GM21381 (cell line): Measurements from ENCODE around the gene MYH6.
"Not testable (repeated sequence)": the region's sequence is repeated elsewhere in the genome, so short reads cannot be mapped to it uniquely, and the experiment has no call there.

Source experiments
- ATAC-seq: cut with Tn5 transposase; IDR thresholded peaks from one replicate; pipeline ENCODE4 v1.9.1; 2021; ENCODE audit warnings: mild to moderate bottlenecking, moderate library complexity; ENCODE audit not compliant: unreplicated experiment

MYH6 gene

DNA sequence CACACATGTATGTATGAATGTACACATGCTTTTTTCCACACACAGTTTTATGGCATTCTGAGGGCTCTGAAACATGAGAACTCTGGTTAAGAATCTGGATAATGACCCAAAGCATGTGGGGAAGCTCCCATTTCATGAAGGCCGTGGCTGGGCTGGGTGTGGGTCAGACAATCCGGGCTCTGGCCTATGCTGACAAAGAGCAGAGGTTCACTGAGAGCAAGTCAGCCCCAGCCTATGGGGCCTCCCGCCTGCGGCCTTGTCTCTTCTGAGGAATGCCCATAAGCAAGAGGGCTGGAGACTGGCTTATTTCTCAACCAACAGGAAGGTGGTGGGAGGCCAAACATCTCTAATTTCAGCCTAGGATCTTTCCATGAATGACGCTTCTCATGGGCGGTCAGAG lies 8.5 kb downstream of the MYH6 start:
- no peak for ATAC-seq

- ATAC-seq, result no peak
These were observed 8.9 kb downstream of the MYH6 start for GRCh38 chr14:23399136-23399535.

DNA sequence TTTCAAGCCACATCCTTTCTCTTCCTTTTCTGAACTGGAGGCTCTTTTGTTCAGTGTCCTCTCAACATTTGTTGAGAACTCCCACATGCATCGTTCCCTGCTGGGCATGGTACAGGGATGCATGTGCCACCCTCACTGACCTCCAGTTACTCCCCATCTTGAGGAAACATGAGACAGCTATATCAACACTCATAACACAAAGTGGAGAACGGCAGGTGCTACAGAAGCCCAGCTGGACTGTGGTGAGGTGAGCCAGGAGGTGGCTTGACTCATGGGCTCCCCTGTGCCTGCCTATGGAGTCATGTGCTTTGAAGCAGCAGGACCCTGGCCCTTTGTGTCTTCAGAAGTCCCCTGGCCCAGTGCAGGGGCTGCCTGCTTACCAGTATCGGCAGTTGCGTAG lies 9.7 kb downstream of the MYH6 start:
- no peak for ATAC-seq

DNA sequence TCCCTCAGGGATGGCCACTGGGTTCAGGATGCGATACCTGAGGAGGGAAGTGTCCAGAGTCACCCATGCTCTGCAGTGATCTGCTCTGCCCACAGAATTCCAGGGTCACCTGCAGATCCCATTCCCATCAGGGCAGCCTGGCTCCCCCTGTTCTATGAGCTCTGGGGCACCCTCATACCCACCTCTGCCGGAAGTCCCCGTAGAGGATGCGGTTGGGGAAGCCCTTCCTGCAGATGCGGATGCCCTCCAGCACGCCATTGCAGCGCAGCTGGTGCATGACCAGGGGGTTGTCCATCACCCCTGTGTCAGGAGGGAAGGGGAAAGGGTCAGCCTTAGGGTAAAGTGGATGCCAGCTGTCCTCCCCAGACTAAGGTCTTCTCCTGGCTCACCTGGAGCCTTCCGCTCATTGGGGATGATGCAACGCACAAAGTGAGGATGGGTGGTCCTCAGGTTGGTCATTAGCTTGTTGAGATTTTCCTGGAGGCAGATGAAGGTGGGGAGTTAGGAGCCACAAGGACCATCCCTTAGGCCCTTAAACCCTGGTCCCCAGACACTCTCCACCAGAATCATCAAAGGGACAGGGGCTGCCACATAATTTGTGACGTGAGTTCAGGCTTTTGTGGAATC lies 11.2 kb downstream of the MYH6 start:
- ATAC-seq, result no peak

GRCh38 chr14:23396126-23396525 lies 11.9 kb downstream of the MYH6 start:
- ATAC-seq, result no peak

DNA sequence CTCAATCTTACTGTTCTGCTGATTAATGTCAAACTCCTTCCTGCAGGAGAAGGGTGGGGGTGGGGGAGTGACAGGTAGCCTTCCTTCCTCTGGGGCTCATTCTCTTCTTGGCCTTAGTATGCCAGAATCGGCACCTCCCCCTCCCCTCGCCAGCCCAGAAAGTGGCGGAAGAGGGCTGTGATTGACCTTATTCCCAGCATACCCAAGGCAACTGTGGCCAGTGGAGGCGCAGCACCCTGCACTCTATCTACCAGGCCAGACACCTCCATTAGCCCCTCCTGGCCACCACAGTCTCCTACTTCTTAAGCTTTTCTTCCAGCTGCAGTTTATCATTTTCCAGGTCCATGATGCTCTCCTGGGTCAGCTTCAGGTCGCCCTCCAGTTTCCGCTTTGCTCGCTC lies 15.5 kb downstream of the MYH6 start:
- ATAC-seq, result no peak

DNA sequence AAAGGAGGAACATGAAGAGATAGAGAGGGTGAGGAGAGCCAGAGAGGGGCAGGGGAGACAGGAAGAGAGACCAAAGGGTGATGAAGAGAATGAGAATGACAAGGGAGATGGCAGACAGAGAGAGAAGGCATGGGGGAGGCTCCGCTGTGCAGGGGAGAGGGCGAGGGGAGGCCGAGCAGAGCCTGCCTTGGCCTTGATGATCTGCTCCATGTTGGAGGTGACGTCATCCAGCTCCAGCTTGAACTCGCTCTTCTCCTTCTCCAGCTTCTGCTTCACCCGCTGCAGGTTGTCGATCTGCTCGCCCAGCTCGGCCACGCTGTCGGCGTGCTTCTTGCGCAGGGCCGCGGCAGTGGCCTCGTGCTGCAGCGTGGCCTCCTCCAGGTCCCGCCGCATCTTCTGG lies 18.2 kb downstream of the MYH6 start:
- not testable (repeated sequence) for ATAC-seq

GRCh38 chr14:23389396-23389795 lies 18.7 kb downstream of the MYH6 start:
- no peak for ATAC-seq

GRCh38 chr14:23388996-23389395 lies 19.1 kb downstream of the MYH6 start:
- no peak for ATAC-seq

DNA sequence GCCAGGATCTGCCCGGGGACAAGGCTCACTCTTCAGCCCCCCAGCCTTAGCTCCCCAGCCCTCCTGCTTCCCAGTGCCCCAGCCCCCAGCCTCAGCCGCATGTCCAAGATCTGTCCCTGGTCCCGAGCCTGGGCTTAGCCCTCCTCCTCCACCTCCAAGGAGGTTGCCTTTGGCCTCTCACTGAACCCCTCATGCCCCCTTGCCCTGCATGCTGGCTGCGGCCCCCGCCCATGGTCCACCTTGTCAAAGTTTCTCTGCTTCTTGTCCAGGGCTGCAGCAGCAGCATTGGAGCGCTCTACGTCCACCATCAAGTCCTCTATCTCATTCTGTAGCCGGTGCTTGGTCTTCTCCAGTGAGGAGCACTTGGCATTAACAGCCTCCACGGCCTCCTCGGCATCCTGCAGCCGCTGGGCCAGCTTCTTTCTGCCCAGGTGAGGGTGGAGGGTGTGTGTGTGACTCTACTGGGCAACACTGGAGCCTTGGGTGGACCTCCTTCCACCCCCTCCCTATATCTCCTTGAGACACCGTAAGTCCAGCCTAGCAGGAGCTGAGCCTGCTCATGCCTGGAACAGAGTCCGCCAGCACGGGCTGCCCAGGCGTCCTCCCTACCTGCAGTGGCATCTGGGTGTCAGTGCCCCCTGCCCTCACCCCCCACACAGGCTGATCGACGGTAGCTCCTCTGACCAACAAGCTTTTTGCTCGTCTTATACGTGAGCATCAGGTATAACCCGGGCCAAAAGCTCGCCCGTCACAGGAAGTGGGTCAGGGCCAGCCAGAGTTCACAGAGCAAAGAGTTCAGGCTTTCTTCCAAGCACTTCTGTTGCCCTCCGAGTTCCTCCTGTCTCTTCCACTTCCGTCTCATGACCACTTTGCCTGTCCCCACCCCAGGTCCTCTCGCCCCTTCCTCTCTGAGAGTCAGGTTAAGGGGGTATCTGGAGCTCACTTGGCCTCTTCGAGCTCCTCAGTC lies 19.9 kb downstream of the MYH6 start:
- ATAC-seq, result no peak

DNA sequence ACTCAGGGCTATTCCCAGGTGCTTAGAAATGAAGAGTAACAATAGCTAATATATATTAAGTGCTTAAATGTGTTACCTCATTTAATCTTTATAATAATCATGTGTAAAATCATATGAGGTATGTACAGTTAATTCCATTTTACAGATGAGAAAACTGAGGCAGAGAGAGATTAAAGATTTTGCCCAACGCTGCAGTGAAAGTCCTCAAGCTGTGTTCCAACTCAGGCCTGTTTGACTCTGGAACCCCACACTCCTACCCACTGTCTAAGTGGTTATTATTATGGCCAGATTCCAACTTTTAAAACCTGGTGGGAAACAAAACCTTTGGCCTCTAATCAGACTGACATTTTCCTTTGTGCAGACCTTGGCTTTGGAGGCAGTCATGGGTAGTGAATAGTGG lies 21.1 kb downstream of the MYH6 start:
- ATAC-seq, result no peak

DNA sequence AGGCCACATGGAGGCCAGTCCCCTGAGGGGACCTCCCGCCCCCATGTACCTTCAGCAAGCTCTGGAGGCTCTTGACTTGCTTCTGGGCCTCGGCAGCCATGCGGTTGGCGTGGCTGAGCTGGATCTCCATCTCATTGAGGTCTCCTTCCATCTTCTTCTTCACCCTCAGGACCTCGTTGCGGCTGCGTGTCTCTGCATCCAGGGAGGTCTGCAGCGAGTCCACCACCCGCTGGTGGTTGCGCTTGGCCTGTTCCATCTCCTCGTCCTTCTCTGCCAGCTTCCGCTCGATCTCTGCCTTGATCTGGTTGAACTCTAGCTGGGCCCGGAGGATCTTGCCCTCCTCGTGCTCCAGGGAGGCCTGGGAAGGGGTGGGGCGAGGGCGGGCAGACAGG lies 21.8 kb downstream of the MYH6 start:
- not testable (repeated sequence) for ATAC-seq

GRCh38 chr14:23385642-23386265 lies 22.3 kb downstream of the MYH6 start:
- no peak for ATAC-seq

DNA sequence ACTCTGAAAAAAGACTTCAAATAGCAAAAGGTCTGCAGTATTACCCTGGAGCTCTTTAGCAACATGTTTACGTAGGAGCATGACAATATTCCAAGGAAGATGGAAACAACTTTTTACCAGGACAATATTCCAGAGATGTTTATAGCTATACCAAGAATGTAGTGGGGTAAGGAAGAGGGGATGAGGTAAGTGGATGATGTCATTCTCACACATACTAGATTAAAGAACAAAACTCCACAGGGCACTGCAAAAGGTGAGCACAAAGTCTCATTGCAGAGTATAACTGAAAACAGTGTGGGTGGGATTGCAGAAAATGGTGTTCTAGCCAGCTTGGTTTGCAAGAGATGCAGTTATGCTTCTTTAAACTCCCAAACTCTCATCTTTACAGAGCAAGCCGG lies 22.8 kb downstream of the MYH6 start:
- no peak for ATAC-seq

GRCh38 chr14:23384364-23385080 lies 23.6 kb downstream of the MYH6 start:
- ATAC-seq, result no peak

DNA sequence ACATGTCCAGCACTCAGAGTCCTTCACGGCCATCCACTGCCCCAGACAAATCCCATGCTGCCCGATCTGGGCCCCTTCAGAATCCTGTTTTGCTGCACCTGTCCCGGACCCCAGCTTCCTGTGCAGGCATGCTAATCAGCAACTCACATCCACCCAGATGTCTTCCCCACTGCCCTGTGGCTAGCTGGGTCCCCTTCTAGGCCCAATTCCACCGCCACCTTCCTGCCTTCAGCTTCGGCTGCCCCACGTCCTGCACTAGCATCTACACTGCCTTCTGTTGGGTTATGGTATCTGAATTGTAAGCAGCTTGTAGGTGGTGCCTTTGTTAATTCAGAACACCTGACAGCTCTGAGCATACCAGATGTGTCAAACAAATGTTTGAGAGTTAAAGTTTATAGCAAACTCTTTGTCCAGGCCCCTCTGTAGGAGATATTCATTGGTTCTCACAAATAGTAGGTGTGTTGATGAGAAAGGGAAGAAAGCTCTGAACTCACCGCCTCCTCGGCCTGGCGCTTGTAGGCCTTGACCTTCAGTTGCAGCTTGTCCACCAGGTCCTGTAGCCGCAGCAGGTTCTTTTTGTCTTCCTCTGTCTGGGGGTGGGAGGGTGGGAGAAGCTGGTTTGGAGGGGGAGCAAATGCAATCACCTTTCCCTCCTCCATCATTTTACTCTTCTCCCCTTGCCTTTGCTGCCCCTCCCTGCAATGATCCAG lies 25.2 kb downstream of the MYH6 start:
- no peak for ATAC-seq

DNA sequence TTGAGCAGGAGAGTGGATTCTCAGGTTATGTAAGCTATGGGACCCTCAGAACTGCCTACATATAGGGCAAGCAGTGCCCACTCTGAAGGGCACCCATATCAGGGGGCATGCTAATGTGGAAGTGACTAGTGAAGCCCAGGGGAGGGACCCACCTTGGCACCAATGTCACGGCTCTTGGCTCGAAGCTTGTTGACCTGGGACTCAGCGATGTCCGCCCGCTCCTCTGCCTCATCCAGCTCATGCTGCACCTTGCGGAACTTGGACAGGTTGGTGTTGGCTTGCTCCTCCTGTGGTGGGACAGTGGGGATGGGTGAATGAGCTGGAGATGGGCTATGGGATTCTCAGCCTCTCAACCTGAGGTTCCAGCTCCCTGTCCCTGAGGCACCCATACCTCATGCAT lies 25.8 kb downstream of the MYH6 start:
- ATAC-seq, result no peak

DNA sequence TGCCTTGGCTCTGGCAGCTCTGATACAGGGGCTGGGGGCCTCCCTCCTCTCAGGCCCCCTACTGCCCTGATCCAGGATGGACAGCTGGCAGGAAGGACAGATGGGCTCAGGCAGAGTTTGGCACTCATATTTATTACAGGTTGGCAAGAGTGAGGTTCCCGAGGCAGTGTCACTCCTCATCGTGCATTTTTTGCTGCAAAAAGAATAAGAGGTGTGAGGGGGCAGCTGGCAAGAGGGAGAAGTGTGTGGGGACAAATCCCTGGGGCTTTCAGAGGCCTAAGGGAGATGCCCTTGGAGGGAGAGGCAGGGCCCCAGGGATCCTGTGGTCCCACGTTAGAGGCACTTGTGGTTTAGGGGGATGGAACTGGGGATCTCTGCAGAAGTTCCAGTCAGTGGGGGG lies 26.2 kb downstream of the MYH6 start:
- no peak for ATAC-seq

DNA sequence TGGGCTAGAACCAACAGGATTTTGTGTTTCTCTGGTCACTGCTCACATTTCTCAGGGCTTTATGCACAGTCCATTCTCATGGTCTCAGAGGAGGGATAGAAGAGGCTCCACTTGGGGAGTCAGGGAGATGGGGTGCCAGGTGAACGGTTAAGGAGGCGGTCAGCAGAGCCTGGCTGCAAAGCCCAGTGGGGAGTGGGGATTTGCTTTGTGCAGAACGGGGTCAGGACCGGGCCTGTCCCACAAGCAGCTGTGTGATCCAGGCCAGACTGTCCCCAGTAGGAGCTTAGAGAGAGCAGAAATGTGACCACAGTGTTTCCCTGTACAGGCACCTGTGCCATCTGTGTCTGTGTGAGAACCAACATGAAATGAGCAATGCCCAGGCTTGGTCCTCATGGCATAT lies 27.1 kb downstream of the MYH6 start:
- no peak for ATAC-seq

- ATAC-seq, result no peak
These were observed 27.7 kb downstream of the MYH6 start for GRCh38 chr14:23380197-23380914.
